Right atrium auricular region (tissue), 2 donors: ENCODE measurements around the gene SETD1B. TPM values are rescaled to one million over a fixed set of nuclear protein-coding genes. Genes with fewer than 3 reads are reported as not detected.

ENCODE experiments used
- DNase-seq: peaks from one replicate; pipeline ENCODE4 v3.0.0-alpha.2; 2019; ENCODE audit warnings: low spot score
- H3K27ac ChIP-seq, 2 donors: fragments of 200-600 bp; sonication (generic); 1 replicate in 1 of 2; 2 replicates in 1 of 2; pipeline ENCODE4 v1.5.1; 2016 to 2019
- H3K27me3 ChIP-seq, 2 donors: fragments of 200-600 bp; sonication (generic); one replicate each; pipeline versions ENCODE4 v1.5.1 to v1.6.0; 2017 to 2019
- H3K36me3 ChIP-seq: fragments of 200-600 bp; sonication (generic); one replicate; pipeline ENCODE4 v1.5.1; 2016
- H3K4me1 ChIP-seq, 2 donors: fragments of 200-600 bp; sonication (generic); one replicate each; pipeline versions ENCODE4 v1.5.1 to v1.6.0; 2017 to 2019
- H3K4me3 ChIP-seq, 2 donors: fragments of 200-600 bp; sonication (generic); 1 replicate in 1 of 2; 2 replicates in 1 of 2; pipeline ENCODE4 v1.5.1; 2017 to 2019; ENCODE audit warnings: mild to moderate bottlenecking in 1 of 2, moderate library complexity in 1 of 2
- H3K9me3 ChIP-seq, 2 donors: fragments of 200-600 bp; sonication (generic); one replicate each; pipeline ENCODE4 v1.5.1; 2019
- total RNA-seq, 2 donors: library from RNA; depleted of rRNA; stranded (reverse); fragments of >200 nt; gene quantifications; one replicate each; pipeline ENCODE4 v1.1.0, GENCODE V29; 2016
- TF ChIP-seq, protein P1 (sequence below), 2 donors: fragments of 200-600 bp; sonication (generic); IDR thresholded peaks; one replicate each; pipeline ENCODE4 v1.5.1; 2019; ENCODE audit warnings: antibody characterized with exemption in 2 of 2

SETD1B gene
- total RNA-seq, 2 donors from 2014 or later, result 6.0 to 9.3 TPM

DNA sequence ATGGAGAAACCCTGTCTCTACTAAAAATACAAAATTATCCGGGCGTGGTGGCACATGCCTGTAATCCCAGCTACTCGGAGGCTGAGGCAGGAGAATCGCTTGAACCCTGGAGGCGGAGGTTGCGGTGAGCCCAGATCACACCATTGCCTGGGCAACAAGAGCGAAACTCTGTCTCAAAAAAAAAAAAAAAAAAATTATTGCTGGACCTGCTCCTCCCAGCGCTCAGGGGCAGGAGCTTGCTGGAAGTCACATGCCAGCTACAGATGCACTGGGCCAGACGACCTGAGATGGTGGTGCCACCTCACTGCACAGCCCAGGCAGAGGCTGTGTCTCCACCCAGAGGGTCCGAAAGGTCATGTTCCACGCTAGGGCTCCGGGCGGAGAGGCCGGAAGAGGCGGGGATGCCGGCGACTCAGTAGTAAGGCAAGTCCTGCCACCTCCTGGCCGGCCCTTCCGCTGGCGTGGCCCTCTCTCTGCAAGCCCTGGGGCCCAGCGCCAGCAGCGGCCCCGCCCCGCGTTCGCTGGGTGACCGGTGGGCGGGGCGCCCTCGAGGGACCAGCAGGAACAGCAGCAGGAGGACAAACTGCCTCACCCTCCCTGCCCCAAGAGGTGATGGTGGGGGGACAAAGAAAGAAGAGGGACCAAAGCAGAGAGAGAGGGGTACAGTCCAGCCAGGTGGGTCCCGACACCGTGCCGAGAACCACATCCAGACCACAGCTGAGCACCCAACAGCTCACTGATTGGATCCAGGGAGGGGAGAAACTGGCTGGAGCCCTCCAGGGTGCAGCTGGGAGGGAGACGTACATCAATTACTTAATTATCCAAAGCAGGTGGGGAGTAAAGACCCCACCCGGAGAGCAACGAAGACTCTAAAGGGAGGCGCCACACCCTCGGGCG lies 6.7 kb upstream of the SETD1B start:
- Histone ChIP-seq H3K9me3 (no peaks in the 10 kb centered on the region), H3K4me1 (peaks cover 0 to 86% of the 10 kb centered on the region in 2 donors), H3K36me3 (peaks cover 7% of the 10 kb centered on the region), H3K27me3 (no peaks in the 10 kb centered on the region), H3K4me3 (peak overlapping the region; percentile 21 to 73), H3K27ac (peak overlapping the region; percentile 100)
- DNase-seq, result peak; percentile 97
- TF ChIP-seq, protein P1, sequence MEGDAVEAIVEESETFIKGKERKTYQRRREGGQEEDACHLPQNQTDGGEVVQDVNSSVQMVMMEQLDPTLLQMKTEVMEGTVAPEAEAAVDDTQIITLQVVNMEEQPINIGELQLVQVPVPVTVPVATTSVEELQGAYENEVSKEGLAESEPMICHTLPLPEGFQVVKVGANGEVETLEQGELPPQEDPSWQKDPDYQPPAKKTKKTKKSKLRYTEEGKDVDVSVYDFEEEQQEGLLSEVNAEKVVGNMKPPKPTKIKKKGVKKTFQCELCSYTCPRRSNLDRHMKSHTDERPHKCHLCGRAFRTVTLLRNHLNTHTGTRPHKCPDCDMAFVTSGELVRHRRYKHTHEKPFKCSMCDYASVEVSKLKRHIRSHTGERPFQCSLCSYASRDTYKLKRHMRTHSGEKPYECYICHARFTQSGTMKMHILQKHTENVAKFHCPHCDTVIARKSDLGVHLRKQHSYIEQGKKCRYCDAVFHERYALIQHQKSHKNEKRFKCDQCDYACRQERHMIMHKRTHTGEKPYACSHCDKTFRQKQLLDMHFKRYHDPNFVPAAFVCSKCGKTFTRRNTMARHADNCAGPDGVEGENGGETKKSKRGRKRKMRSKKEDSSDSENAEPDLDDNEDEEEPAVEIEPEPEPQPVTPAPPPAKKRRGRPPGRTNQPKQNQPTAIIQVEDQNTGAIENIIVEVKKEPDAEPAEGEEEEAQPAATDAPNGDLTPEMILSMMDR (IDR thresholded peaks at IDR 0.05), result peak; percentile 34 to 61

- Histone ChIP-seq H3K27ac (peak overlapping the region; percentile 100), H3K4me1 (peaks cover 0 to 79% of the 10 kb centered on the region in 2 donors), H3K27me3 (no peaks in the 10 kb centered on the region), H3K4me3 (peak overlapping the region; percentile 73 to 79), H3K36me3 (peaks cover 7% of the 10 kb centered on the region), H3K9me3 (no peaks in the 10 kb centered on the region)
- TF ChIP-seq, protein P1 (IDR thresholded peaks at IDR 0.05), result no peak
- DNase-seq, result no peak
Measured at GRCh38 chr12:121797937-121798786, 5.6 kb upstream of the SETD1B start.

- H3K4me1 ChIP-seq, result peaks cover 0 to 73% of the 10 kb centered on the region in 2 donors
- no peak for DNase-seq
- H3K4me3 ChIP-seq, result peak overlapping the region; percentile 73 to 79
- H3K27ac ChIP-seq, result peak overlapping the region; percentile 100
- TF ChIP-seq, protein P1 (IDR thresholded peaks at IDR 0.05), result no peak
- H3K27me3 ChIP-seq, result no peaks in the 10 kb centered on the region
- H3K9me3 ChIP-seq, result no peaks in the 10 kb centered on the region
- H3K36me3 ChIP-seq, result peaks cover 7% of the 10 kb centered on the region
Measured at GRCh38 chr12:121798787-121799155, 5.0 kb upstream of the SETD1B start.

DNA sequence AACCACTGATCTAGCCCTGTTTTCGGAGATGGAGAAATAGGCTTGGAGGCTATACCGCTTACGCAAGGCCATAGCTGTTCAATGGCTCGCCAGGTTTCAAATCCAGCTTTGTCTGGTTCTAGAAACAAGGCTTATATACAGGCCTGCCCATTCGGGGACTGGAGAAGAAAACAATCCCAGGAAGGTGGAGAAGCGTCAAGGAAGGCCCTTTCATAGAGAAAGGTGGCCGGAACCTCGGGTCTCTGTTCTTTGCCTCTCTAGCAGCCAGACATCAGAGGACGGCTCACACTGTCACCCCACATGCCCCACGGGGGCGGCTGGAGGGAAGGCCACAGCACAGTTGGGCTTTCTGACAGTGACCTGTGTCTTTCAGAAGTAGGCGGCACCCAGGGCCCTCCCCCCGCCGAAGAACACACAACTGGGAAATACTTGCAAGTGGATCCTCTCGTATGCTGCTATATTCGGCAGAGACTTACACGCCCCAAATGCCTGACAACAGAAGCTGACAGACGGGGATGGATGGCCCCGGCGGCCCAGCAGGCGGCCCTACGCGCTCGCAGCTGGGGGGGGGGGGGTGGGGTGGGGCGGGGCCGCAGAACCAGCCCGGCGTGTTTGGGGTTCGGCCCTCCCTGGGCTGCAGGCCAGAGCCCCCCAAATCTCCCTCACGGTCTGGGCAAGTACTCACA lies 4.5 kb upstream of the SETD1B start:
- H3K9me3 ChIP-seq, result no peaks in the 10 kb centered on the region
- H3K27me3 ChIP-seq, result no peaks in the 10 kb centered on the region
- H3K36me3 ChIP-seq, result peaks cover 7% of the 10 kb centered on the region
- peak overlapping the region; percentile 73 to 79 for H3K4me3 ChIP-seq
- DNase-seq, result peak; percentile 88
- peaks cover 0 to 68% of the 10 kb centered on the region in 2 donors for H3K4me1 ChIP-seq
- H3K27ac ChIP-seq, result peak overlapping the region; percentile 100
- TF ChIP-seq, protein P1 (IDR thresholded peaks at IDR 0.05), result no peak

GRCh38 chr12:121799842-121800693 lies 3.7 kb upstream of the SETD1B start:
- TF ChIP-seq, protein P1 (IDR thresholded peaks at IDR 0.05), result peak in 1 of 2 donors; percentile 10
- H3K27me3 ChIP-seq, result no peaks in the 10 kb centered on the region
- peak overlapping the region; percentile 73 to 79 for H3K4me3 ChIP-seq
- H3K36me3 ChIP-seq, result peaks cover 7% of the 10 kb centered on the region
- peak; percentile 93 for DNase-seq
- H3K9me3 ChIP-seq, result no peaks in the 10 kb centered on the region
- peak overlapping the region; percentile 100 for H3K27ac ChIP-seq
- H3K4me1 ChIP-seq, result peaks cover 0 to 64% of the 10 kb centered on the region in 2 donors
